ENCODE data around the gene AGBL1.

AGBL1 gene

GRCh38 chr15:86493884-86494283, 414.2 kb downstream of the AGBL1 start:
- H3K4me3 ChIP-seq (replicated peaks; ENCODE audit: low read depth, low read length): no peak overlapping the region
- no peak for TF ChIP-seq CTCF (IDR thresholded peaks at IDR 0.05; ENCODE audit: low read length, missing control alignments)
- DNase-seq (ENCODE audit: low read depth): no peak

DNA sequence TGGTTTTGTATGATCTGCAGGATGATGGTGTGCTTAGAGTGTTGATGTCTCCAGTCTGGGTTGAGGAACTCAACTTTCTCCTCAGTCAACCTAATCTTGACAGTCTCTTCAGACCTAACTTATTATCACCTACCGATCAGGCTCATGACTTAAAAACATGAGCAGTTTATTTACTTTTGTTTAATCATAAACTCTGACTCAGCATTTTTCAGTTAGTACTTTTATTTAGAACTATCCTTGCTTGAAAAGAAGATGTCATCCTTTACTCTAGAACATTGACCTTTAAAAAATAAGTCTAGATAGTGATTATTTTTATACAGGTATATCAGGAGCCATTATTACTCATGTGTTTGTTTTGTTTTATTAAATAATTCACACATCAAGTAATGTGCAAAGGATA, 414.8 kb downstream of the AGBL1 start:
- no peak for DNase-seq (ENCODE audit: low read depth)
- no peak for TF ChIP-seq CTCF (IDR thresholded peaks at IDR 0.05; ENCODE audit: low read length, missing control alignments)
- H3K4me3 ChIP-seq (replicated peaks; ENCODE audit: low read depth, low read length): no peak overlapping the region

GRCh38 chr15:86502301-86502700, 422.6 kb downstream of the AGBL1 start:
- H3K4me3 ChIP-seq (replicated peaks; ENCODE audit: low read depth, low read length): no peak overlapping the region
- TF ChIP-seq CTCF (IDR thresholded peaks at IDR 0.05; ENCODE audit: low read length, missing control alignments): no peak

DNA sequence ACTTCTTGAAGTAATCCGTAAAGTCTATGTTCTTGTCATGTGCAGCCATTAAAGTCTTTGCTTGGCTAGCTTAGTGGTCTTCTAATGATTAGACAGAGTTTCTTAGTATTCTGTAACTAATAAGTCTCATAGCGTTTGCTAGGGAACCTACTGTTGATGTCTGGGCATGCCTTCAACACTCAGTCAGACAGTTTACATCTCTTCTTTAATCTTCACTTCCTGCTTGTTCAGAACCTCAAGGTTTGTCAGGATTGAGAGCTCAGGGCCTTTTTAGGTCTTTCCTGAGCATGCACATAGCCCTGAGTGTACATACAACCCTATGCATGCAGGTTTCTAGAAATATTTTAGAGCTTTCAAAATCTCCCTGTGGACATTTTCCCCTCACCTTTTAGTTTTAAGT, 426.3 kb downstream of the AGBL1 start:
- no peak for DNase-seq (ENCODE audit: low read depth)

More at GRCh38 chr15:86502301-86502700, 422.6 kb downstream of the AGBL1 start:
- no peak for DNase-seq (ENCODE audit: low read depth)

DNA sequence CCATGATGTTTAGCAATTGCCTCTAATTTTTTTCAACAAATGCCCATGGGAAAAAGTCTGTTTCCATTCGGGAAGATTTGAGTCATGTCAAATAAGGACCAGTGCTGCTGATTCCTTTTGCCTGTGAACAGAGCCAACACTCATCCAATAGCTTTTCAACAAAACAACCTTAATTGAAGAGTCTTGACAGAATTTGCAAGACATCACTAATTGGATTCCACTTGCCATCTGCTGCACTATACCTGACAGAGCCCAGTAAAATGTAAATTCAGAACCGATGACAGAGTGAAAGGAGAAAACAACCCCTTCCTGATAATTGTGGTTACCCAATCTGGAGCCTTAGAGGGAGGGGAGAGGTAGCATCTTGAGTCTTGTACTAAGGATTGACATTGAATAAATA, 426.7 kb downstream of the AGBL1 start:
- DNase-seq (ENCODE audit: low read depth): no peak
- TF ChIP-seq CTCF (IDR thresholded peaks at IDR 0.05; ENCODE audit: low read length, missing control alignments): no peak
- no peak overlapping the region for H3K4me3 ChIP-seq (replicated peaks; ENCODE audit: low read depth, low read length)

More for the DNA sequence above, 426.3 kb downstream of the AGBL1 start:
- TF ChIP-seq CTCF (IDR thresholded peaks at IDR 0.05; ENCODE audit: low read length, missing control alignments): no peak
- no peak overlapping the region for H3K4me3 ChIP-seq (replicated peaks; ENCODE audit: low read depth, low read length)

DNA sequence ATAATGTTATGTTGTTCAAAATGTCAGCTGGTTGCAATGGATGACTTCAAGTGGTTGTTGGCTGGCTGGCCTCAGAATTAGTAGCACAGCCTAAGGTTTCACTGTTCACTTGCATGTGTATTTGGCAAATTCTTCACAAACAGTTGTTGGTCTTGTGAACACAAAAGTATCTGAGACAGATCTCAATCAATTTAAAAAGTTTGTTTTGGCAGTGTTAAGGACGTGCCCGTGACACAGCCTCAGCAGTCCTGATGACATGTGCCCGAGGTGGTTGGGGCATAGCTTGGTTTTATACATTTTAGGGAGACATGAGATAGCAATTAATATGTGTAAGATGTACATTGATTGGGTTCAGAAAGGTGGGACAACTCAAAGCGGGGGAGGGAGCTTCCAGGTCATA, 436.0 kb downstream of the AGBL1 start:
- DNase-seq (ENCODE audit: low read depth): no peak

More for the DNA sequence above, 436.0 kb downstream of the AGBL1 start:
- H3K4me3 ChIP-seq (replicated peaks; ENCODE audit: low read depth, low read length): no peak overlapping the region
- no peak for TF ChIP-seq CTCF (IDR thresholded peaks at IDR 0.05; ENCODE audit: low read length, missing control alignments)

Measured in fibroblast of pulmonary artery (primary cell).